HG03520 (cell line): Measurements from ENCODE around the gene AQP1.

ENCODE experiments used
- ATAC-seq: cut with Tn5 transposase; IDR thresholded peaks from one replicate; pipeline ENCODE4 v1.9.1; 2021; ENCODE audit warnings: mild to moderate bottlenecking, moderate library complexity; ENCODE audit not compliant: unreplicated experiment

Gene AQP1

DNA sequence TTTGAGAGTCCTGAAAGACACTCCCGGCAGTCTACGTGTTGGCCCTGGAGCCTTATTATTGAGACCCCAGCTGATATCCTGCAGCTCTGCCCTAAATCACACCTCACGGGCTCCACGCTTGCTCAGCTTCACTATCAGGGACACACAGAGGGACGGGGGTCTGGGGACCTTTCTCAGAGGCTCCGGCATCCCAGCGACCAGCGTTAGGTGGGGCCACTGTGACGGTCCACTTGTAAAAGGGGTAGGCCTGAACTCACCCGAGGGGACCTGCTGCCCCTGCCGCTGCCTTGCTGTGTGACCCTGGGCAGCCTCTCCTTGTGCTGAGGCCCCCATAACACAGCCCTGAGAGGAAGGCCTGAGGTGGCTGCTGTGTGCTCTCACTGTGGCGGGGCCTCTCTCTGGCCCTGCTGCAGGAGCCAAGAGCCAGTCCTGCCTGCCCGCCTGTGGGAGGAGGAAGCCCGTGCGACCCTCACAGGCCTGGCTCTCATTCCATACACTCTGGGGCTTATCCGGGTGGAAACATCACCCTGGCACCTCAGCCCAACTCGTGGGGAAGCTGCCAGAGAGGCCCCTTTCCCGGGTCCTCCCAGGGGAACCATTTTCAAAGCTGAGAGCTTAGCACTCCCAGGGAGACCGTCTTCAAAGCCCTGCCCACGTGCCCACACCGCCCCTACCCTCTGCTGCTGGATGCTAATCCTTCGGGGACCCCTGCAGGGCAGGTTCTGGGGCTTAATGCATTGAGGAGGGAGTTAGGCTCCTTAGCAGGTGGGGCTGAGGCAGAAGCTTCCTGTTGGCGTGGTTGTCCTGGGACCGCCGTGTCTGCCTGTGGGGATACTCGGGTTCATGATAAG, 21.7 kb downstream of the AQP1 start:
- no peak for ATAC-seq

DNA sequence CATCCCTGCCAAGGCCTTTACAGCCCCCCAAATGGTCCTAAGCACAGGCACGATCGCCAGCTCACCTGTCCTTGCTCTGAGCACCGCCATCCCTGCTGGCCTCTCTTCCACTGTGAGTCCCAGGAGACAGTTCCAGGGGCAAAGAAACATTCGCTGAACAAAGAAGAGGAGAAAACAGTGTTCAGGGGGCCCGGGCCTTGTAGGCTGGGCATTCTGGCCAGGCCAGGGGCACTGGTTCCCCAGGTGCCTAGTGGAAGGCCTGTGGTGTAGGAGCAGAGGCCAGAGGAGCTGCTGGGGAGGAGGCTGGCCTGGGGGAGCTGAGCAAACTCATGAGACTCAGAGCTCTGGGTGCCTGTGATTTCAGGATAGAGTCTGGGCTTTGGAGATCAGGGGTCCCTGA, 22.6 kb downstream of the AQP1 start:
- no peak for ATAC-seq

DNA sequence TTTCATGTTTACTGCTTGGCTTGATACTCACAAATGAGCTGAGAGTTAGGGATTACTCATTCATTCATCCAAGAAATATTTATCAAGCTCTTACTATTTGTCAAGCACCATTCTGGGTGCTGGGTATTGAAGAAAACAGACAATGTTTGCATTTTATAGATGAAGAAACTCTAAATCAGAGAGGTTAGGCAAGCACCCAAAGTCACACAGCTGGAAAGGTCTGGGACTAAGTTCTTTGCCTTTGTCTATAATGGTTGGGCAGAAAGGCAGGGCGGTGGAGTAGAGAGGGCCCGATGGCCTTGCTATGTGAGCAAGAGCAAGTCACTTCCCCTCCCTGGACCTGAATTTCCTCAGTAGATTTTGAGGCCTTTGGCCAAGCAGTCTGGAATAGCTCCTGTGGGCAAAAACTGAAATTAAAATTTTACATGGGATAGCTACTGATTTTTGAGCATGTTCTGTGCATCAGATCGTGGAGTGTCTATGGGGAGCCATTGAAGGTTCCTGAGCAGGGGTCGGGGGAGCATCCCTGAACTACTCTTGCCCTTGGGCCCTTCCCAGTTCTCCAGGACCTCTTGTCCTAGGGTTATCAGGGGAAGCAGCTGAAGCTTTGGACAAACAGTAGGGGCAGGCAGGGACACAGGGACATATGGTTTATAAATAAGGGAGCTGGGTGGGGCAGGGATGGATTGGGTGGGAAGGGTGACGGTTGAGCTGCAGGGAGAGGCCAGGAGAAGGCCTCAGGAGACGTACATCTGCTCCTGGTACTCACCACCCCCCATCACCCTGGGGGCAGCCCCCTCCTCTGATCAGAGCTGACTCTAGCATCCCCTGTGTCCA, 23.3 kb downstream of the AQP1 start:
- ATAC-seq: no peak

DNA sequence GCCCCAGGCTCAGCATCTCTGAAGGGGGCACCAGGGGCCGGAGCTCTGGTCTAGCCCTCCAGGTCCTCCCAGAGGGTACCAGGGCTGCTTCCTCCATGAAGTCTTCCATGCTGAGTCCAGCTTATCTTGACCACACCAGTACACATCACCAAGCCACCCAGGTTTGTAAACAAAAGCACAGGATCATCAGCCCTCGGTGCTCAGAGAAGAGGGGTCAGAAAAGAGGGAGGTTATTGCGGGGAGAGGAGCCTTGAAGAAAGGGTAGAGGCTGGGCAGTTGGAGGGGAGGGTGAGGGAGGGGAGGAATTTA, 23.9 kb downstream of the AQP1 start:
- ATAC-seq: no peak

DNA sequence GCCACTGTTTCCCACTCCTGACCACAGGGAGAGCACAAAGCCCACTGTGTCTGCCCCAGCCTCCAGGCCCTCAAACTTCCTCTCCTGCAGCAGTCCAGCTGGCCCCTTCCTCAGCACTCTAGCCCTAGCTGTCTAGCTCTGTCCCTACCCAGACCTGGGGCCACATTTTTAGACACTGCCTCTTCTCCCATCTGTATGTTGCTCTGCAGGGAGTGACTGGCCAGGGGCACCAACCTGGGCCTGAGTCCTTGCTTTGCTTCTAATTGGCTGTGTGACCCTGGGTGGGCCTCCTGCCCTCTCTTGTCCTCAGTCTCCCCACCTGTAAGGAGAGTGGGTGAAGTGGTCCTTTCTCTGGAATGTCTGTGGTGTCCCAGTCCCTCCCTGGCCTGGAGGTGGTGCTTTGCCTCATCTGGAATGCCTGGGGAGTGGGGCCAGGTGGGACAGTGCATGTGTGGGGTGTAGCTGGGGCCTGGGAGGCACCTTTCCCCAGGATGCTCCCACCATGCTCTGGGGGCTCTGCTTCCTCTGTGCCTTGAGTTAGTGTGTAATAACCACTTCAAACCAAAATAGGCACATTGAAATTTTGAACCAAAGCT, 25.1 kb downstream of the AQP1 start:
- ATAC-seq: no peak

DNA sequence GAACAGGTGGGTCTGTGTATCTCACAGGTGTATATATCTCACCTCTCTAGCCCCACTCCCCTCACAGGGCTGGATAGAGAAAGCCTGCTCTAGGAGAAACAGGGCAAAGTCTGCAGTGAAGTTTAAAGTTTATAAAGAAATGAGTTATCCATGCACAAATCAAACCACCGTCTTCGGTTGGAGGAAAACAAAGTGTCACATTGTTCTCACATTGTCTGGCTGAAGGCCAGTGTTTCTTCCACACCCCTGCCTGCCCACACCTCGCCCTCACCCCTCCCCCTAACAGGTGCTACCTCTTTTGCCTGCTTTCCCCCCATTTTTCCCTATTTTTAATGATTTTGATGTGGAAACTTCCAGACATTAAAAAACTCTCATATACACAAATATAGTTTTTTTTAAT, 25.8 kb downstream of the AQP1 start:
- no peak for ATAC-seq

DNA sequence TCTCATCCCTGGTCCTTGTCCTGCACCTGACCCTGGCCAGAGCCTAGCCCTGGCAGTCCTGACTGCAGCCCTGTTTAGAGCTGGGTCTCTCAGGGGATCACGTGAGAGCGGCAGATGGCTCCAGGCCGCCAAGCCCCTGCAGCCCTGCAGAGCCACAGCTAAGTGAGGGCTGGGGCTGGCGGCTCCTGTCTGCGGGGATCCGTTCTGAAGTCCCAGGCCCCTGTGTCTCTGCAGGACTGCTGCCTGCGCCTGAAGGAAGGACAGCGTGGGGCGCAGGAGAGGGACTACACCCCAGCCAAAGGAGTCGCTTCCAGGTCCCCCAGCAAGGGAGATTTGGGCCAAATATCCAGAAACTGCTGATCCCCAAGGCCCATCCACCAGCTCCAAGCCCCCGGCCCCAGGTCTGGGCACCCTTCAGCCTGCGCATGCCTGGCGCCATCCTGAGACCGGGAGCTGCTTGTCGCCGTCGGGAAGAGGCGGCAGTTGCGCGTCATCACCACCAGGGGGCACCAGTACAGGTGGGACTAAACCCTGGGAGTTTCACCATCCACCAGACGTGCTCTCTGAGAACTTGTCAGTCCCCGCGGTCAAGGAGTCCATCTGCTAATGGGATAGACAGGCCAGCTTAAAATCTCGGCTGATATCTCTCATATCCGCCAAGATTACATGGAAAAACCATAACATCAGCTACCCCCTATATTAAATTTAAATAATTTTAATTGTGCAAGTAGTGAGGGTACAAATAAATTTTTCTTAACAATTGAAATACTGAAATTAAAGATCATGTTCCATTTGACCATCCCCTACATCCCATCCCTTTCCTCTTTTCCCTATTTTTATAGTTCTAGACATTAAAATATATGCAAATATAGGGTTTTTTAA, 27.0 kb downstream of the AQP1 start:
- ATAC-seq: peak; percentile 79

DNA sequence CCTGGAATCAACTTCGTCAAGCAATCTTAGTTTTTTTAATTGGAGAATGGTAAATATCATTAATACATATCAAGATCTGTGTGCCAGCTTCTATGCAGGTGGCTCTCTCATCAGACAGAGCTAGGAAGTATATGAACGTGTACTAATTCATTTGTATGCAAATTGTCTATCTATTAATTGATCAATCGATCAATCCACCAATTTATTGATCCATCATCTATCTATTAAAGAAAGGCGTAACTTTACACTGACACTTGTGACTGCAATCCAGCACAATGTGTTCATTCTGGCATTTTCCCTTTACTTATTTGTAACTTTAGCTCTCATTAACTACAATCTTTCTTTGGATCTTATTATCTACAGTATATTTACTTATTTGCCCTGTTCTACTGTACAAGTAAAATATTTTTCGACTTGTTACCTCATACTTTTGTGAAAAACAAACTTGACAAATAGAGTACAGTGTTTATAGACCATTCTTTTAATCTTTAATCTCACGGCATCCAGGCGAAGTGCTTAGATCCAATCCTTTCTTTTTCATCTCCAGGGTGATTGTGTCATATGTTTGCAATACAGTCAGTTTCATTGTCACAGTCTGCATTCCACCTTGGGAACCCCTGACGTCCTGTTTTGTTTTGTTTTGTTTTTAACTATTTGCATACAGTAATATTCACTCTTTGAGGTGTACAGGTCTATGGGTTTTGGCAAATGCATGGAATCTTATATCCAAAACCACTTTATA, 30.1 kb downstream of the AQP1 start:
- ATAC-seq: no peak

DNA sequence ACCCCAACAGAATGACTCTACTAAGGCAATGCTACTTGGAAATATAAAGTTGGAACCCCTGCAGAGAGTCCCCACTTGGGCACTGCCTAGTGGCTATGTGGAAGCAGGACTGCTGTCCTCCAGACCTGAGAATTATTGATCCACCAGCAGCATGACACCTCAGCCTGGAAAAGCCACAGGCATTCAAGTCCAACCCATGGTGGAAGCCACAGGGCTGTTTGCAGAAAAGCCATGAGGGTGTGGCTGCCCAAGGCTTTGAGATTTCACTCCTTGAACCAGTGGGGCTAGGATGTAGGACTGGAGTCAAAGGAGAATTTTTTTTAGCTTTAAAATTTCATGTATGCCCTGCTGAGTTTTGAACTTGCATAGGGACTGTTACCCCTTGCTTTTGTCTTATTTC, 38.5 kb downstream of the AQP1 start:
- no peak for ATAC-seq

DNA sequence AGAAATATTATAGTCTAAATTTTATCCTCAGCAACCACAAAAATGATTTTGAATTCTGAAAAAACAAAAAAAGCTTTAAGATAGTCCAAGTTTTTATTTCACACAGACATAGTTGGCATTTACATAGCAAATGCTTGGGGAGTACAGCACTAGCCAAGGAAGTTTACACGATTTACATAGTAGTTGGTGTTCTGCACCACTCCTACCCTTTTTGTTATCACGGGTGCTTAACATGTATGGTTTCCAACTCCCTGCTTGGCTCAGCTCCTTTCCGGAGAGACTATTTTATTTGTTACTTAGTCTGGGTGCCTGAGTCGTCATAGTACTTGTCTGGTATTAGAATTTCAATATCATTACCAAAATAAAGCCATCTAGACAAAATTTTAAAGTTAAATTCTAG, 43.3 kb downstream of the AQP1 start:
- ATAC-seq: no peak

DNA sequence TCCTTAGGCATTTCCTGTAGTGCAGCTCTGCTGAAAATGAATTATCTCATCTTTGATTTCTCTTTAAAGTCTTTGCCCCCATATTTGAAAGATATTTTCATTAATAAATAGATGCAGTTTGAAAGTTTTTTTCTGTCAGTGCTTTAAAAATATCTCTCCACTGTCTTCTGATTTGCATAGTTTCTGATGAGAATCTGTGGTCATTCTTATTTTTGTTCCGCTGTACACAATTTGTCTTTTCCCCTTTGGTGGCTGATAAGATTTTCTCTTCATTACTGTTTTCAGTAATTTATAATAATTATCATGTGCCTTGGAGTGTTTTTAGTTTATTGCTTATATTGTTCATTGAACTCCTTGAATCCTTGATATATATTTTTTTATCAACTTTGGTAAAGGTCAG, 45.1 kb downstream of the AQP1 start:
- ATAC-seq: no peak

DNA sequence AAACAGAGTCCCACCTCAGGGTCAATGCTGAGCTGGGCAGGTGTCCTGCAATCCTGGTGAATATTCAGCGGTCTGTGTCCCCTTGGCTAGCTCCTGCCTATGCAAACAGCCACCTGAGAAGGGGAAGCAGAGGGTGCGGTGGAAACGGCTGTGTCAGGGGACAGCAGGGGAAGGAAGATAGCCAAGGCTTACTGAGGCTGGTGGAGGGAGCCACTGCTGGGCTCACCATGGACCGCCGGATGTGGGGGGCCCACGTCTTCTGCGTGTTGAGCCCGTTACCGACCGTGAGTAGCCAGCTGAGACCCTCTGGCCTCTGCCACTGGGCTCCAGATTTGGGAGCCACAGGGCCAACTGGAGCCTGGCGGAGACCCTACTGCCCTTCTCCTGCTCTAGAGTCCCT, 52.2 kb downstream of the AQP1 start, which contains the start of gene GHRHR:
TSS of gene GHRHR (plus strand) at position 112 of the 400 bp plus-strand sequence. CDS start at position 228, 116 bp downstream.
- no peak for ATAC-seq

DNA sequence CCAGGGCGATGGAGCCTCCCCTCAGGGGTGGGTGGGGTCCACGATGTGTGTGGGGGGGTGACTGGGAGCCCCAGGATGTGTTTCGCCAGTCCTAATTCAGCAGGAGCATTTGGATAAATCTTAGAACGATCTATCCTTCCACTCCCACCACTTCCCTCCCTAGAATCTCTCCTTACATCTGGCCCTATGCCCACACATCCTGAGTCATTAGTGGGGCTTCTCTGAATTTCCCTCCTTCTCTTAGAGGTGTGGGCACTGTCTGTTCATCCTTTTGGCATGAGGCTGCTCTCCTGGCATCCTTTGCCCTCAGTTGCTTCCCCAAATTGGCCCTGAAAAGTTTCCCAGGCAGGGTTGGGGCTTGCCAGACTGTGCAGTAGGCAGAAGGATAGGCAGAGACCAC, 53.7 kb downstream of the AQP1 start:
- ATAC-seq: no peak

DNA sequence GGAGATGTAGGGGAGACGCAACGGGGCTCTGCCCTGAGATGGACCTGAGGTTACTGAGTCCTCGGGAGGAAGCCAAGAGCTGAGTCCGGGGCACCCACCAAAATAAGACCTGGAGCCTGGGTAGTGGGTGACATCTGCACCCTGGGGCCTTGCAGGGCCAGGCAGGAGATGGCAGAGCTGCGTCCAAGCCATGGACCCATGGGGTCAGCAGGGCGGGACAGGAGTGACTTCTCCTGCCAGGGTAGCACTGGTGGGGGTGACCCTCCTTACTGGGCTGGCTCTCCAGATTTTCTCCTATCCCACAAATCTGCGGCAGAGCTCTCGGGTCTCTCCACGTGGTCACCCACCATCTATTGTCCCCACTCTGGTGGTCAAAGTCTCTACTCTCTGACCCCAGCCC, 54.2 kb downstream of the AQP1 start:
- no peak for ATAC-seq

DNA sequence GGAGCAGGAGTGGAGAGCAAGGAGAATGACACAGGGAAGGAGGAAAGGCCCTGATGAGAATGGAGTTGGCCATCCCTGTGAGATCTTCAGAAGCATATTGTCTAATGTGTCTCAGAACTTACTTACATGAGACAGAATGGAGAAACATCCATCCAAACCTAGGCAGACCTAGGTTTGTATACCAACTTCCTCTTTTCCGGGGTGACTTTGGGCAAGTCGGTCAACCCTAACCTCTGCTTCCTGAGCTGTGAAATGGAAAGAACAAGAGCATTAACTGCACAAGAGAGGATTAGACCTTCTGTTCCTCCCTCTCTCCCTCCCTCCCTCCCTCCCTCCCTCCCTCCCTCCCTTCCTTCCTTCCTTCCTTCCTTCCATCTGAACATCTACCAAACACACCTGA, 56.6 kb downstream of the AQP1 start:
- no peak for ATAC-seq

DNA sequence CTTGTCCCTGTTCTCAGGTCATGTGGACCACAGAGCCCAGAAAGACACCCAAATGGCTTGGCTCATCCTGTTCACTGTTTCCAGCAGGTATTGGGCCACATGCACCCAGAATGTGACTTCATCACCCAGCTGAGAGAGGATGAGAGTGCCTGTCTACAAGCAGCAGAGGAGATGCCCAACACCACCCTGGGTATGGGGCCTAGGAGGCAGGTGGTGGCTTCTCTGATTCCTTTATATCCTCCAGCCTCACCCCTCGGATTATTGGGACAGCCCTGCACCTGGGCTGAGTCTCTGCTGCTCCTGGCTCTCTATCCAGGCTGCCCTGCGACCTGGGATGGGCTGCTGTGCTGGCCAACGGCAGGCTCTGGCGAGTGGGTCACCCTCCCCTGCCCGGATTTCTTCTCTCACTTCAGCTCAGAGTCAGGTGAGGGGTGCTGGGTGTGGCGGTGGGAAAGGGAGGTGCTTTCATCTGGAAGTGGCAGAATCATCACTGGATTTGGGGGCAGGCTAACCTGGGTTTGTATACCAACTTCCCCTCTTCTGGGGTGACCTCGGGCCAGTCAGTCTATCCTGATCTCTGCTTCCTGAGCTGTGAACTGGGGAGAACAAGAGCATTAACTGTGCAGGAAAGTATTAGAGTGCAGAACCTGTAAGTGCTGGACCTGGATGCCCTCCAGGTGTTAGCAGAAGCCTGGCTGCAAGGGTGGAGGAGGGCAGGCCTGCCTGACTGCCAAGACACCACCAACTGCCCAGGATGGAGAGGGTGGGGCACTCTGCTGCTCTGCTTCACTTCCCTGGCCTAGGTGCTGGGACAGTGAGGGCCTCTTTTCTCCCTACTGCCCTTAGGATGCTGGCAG, 57.3 kb downstream of the AQP1 start:
- no peak for ATAC-seq

DNA sequence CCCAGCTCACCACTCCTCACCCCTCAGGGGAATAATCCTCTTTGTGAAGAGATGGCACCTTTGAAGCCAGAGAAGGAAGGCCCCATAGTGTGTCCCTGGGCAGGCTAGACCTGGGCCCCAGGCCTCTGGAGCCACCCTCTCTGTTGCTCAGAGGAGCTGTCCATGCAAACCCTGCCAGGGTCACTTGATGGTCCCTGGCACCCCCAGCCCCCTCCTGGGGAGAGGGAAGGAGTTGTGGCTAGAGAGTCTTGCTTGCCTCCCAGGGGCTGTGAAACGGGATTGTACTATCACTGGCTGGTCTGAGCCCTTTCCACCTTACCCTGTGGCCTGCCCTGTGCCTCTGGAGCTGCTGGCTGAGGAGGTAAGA, 57.9 kb downstream of the AQP1 start:
- ATAC-seq: no peak

DNA sequence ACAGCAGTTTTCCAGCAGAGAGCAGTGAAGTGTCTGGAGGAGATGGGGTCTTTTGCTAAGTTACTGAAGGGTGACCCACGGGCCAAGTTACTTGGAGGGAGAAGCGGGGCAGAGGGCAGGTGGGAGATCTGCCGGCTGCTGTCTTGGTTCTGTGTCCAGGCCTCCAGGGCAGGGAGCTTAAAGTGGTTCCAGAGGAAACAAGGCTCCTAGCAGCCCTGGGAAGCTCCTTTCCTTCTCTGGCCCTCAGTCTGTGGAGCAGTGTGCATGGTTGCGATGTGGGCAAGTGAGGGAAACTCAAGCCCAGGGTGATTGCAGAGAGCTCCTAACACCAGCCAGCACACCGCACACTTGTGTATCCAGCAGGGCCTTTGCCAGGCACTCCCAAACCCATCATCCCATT, 58.4 kb downstream of the AQP1 start:
- no peak for ATAC-seq

DNA sequence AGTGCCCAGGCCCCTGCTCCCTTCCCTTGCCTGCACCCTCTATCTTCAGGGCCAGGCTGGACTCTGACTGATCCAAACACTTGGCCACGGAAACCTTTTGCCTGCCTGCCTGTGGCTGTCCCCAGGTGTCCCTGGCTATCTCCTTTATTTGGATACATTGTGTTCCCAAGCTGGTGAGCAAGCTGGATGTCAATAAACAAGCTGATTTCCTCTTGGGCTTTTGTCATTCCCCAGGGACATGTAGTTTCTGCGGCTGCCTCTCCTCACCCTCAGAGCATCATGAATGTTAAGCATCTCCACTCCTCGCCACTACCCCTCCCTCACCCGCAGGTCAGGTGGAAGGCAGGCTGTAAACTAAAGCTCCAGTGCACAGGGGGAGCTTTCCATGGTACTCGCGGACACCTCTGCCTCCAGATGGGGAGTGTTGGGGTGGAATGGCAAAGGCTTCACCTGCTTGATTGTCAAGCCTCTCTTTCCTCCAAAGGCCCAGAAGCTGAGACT, 59.0 kb downstream of the AQP1 start:
- no peak for ATAC-seq
